Measurements from ENCODE around the gene ADCY1. TPM values are rescaled to one million over a fixed set of nuclear protein-coding genes. Genes with fewer than 3 reads are reported as not detected.

Gene ADCY1
- total RNA-seq, 1 donor from 2014 or later: 19.0 TPM

DNA sequence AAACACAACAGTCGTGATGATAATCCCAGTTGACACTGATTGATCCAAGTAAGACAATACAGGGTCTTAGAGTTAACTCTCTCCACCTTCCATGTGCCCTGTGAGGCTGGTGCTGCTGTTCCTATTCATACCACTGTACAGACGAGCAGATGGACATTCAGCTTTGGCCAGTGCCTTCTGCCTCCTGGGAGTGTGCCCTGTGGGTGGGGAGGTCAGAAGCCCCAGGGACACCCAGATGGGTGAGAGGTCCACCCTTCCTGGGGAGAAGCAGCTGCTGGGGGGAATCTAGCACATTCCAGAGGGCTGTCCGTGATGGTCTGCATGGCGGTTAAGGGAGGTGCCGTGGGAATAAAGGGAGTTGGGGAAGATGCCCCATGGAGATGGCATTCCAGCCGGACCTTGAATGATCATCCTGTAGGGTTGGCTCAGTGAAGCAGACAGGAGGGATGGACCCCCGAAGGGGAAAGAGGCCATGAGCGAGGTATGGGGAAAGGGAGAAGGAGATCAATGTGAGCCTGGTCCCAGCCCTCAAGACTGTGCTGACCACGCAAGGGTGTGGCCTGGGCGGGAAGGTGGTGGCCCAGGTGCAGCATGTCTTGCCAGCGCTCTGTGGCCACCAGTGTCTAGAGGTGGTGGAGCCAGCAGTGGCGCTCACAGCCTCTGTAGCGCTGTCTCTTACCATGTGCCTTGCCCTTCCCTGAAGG lies 74.0 kb downstream of the ADCY1 start:
- Mint-ChIP-seq H3K4me3 (no peak overlapping the region), H3K9me3 (no peaks in the 10 kb centered on the region), H3K27me3 (no peaks in the 10 kb centered on the region), H3K4me1 (ENCODE audit: unreplicated experiment) (no peaks in the 10 kb centered on the region), H3K27ac (no peak overlapping the region), H3K36me3 (peaks cover 7% of the 10 kb centered on the region)
- TF ChIP-seq, protein P1, sequence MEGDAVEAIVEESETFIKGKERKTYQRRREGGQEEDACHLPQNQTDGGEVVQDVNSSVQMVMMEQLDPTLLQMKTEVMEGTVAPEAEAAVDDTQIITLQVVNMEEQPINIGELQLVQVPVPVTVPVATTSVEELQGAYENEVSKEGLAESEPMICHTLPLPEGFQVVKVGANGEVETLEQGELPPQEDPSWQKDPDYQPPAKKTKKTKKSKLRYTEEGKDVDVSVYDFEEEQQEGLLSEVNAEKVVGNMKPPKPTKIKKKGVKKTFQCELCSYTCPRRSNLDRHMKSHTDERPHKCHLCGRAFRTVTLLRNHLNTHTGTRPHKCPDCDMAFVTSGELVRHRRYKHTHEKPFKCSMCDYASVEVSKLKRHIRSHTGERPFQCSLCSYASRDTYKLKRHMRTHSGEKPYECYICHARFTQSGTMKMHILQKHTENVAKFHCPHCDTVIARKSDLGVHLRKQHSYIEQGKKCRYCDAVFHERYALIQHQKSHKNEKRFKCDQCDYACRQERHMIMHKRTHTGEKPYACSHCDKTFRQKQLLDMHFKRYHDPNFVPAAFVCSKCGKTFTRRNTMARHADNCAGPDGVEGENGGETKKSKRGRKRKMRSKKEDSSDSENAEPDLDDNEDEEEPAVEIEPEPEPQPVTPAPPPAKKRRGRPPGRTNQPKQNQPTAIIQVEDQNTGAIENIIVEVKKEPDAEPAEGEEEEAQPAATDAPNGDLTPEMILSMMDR (conservative IDR thresholded peaks at IDR 0.05): no peak
- DNase-seq (ENCODE audit: extremely low spot score, unreplicated experiment): no peak

DNA sequence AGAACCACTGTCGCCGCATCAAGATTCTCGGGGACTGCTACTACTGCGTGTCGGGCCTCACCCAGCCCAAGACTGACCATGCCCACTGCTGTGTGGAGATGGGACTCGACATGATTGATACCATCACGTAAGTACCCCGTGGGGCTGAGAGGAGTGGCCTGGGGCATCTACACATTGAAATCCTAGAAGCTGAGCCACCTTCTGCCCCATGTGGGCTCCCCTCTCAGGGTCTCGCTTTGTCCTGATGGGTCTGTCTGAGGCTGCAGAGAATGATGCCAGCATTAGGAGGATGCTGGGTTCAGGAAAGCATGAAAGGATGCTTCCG lies 74.5 kb downstream of the ADCY1 start:
- no peak for DNase-seq (ENCODE audit: extremely low spot score, unreplicated experiment)
- H3K27me3 Mint-ChIP-seq: no peaks in the 10 kb centered on the region
- H3K27ac Mint-ChIP-seq: no peak overlapping the region
- peaks cover 7% of the 10 kb centered on the region for H3K36me3 Mint-ChIP-seq
- no peak overlapping the region for H3K4me3 Mint-ChIP-seq
- TF ChIP-seq, protein P1 (conservative IDR thresholded peaks at IDR 0.05): no peak
- H3K4me1 Mint-ChIP-seq (ENCODE audit: unreplicated experiment): no peaks in the 10 kb centered on the region
- no peaks in the 10 kb centered on the region for H3K9me3 Mint-ChIP-seq

DNA sequence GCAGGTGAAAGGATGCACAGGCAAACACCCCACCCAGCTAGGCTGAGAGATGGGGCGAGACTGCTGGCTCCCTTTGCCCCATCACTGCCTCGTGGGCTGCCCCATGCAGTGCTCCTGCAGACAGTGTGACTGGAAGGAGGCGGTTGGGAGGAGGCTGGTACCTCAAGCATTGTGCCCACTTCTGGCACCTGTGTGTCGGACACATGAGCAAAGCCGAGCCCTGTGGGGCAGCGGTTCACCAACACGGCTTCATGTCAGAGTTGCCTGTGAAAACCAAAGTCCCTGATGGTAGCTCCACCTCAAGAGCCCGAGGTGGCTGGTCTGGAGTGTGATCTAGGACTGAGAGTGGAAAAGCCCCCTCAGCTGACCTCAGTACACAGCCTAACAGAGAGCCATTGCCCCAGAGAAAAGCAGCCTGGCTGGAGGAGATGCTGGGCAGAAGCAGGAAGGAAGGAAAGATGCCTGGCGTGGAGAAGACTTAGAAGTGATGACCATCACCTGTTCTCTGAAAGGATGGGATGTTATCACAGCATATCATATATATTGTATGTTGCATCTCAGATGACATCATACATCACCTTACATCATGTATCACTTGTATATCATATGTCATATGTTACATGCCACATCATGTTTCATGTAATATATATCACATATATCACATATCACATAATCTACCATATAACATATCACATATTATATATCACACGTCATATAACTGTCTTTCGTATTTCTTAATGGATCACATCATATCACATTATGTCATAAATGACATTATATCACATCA lies 75.6 kb downstream of the ADCY1 start:
- TF ChIP-seq, protein P1 (conservative IDR thresholded peaks at IDR 0.05): no peak
- no peaks in the 10 kb centered on the region for H3K27me3 Mint-ChIP-seq
- no peak overlapping the region for H3K4me3 Mint-ChIP-seq
- H3K36me3 Mint-ChIP-seq: peaks cover 7% of the 10 kb centered on the region
- DNase-seq (ENCODE audit: extremely low spot score, unreplicated experiment): no peak
- no peaks in the 10 kb centered on the region for H3K4me1 Mint-ChIP-seq (ENCODE audit: unreplicated experiment)
- no peaks in the 10 kb centered on the region for H3K9me3 Mint-ChIP-seq
- no peak overlapping the region for H3K27ac Mint-ChIP-seq

DNA sequence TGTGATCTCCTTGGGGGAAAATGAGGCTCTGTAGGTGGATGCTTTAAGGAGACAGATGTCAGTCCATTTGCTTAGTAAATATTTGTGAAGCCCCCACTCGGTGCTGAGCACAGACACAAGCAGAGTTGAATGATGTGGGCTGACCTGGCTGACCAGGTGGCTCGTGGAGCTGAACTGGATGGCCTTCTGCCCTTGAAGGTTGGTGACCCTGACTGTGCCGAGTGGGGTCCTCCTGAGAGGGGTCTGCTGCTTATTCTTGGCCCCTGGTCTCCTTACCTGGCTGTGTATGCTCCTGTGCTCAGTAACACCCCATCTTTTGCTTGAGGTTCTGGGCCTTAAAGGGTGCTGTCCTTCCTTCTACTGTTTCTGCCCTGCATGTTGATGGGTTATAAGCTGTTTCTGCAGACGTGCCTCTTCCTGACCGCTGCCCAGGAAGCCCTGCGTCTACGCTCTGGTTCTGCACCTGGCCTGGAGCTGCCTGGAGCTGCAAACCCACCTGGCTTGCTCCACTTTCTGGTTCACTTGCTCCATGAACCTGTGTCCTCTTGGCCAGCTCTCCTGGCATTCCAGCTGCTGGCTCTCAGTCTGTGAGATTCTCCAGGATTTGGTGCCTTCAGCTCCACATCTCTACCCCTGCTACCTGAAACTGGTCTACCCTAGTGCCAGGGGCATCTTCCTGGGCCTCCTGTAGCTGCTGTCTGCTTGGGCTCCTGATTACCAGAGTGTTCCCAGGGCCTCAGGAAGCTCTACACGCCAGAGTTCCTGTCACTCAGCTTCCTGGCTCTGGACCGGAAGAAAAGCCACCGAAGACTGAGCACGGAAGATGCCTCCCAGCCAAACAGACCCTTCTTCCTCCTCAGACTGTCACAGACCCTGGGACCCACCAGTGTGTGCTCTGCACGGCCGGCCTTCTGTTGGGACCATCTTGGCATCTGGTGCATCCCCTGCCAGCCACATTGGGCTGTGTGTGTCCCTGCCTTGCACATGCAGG lies 76.5 kb downstream of the ADCY1 start:
- Mint-ChIP-seq H3K9me3 (no peaks in the 10 kb centered on the region), H3K27me3 (no peaks in the 10 kb centered on the region), H3K4me1 (ENCODE audit: unreplicated experiment) (no peaks in the 10 kb centered on the region), H3K36me3 (peaks cover 7% of the 10 kb centered on the region), H3K4me3 (no peak overlapping the region), H3K27ac (no peak overlapping the region)
- TF ChIP-seq, protein P1 (conservative IDR thresholded peaks at IDR 0.05): no peak
- DNase-seq (ENCODE audit: extremely low spot score, unreplicated experiment): no peak

GRCh38 chr7:45651540-45651939 lies 77.4 kb downstream of the ADCY1 start:
- H3K4me3 Mint-ChIP-seq: no peak overlapping the region
- H3K27me3 Mint-ChIP-seq: no peaks in the 10 kb centered on the region
- DNase-seq (ENCODE audit: extremely low spot score, unreplicated experiment): no peak
- H3K4me1 Mint-ChIP-seq (ENCODE audit: unreplicated experiment): no peaks in the 10 kb centered on the region
- peaks cover 7% of the 10 kb centered on the region for H3K36me3 Mint-ChIP-seq
- no peaks in the 10 kb centered on the region for H3K9me3 Mint-ChIP-seq
- TF ChIP-seq, protein P1 (conservative IDR thresholded peaks at IDR 0.05): no peak
- H3K27ac Mint-ChIP-seq: no peak overlapping the region
